ENCODE data around the gene PTPN14. TPM values are rescaled to one million over a fixed set of nuclear protein-coding genes. Genes with fewer than 3 reads are reported as not detected.

Gene PTPN14
- total RNA-seq, 1 experiment from 2014 or later = 37.5 TPM

- no peak overlapping the region for H3K4me3 ChIP-seq (replicated peaks in 1 of 2; ENCODE audit: low read depth in 1 of 2, low read length in 2 of 2)
- RAD21 ChIA-PET (ENCODE audit: low non-redundant PET in 1 of 2, low total read pairs in 2 of 2, uncharacterized antibody in 2 of 2, unreplicated experiment in 2 of 2) = interaction anchor here in 1 of 2 experiments (0.9 kb wide), 1 partner anchor 63 kb away, joined by 3 read pairs; no protein-coding TSS in a partner anchor
- H3K36me3 ChIP-seq (ENCODE audit: control insufficient read depth in 1 of 2, insufficient read depth in 2 of 2, low read length in 2 of 2) = no peaks in the 10 kb centered on the region
- H3K27ac ChIP-seq (ENCODE audit: low read depth, low read length) = no peak overlapping the region
- POLR2A ChIA-PET = no interaction called here
- peaks cover 30 to 39% of the 10 kb centered on the region in 2 experiments for H3K4me1 ChIP-seq (ENCODE audit: control insufficient read depth in 1 of 2, insufficient read depth in 2 of 2, low read length in 2 of 2)
- no peaks in the 10 kb centered on the region for H3K27me3 ChIP-seq (ENCODE audit: insufficient read depth, low read length)
- H3K9me3 ChIP-seq (ENCODE audit: control insufficient read depth in 1 of 2, insufficient read depth in 1 of 2, low read depth in 1 of 2, low read length in 2 of 2) = no peaks in the 10 kb centered on the region
- intact Hi-C loops (cut with micrococcal nuclease) = no loop called here
- H3K4me2 ChIP-seq (ENCODE audit: low read length) = peak overlapping the region; percentile 94; the same call in 1 of the 2 replicates
- no TSS peak for BruUV-seq (replicated peaks)
- ATAC-seq (no peak), DNase-seq (ENCODE audit: low read depth, low spot score) (no peak)
- CTCF ChIA-PET = interaction anchor here (1.0 kb wide), 1 partner anchor 217 kb away, joined by 5 read pairs; no protein-coding TSS in a partner anchor
- no peak overlapping the region for H2AFZ ChIP-seq (ENCODE audit: low read depth, low read length, poor library complexity, severe bottlenecking)
- peaks cover 74% of the 10 kb centered on the region for H3K79me2 ChIP-seq (ENCODE audit: insufficient read depth, low read length)
- peaks cover 4% of the 10 kb centered on the region; the same call in 1 of the 2 replicates for H4K20me1 ChIP-seq (ENCODE audit: insufficient read depth)
- H3K9me2 ChIP-seq (ENCODE audit: insufficient read depth) = no peaks in the 10 kb centered on the region
- no peak overlapping the region for H3K9ac ChIP-seq (ENCODE audit: low read length)
- TF ChIP-seq CTCF (IDR thresholded peaks at IDR 0.05 in 2 of 3, conservative IDR thresholded peaks at IDR 0.05 in 1 of 3; ENCODE audit: borderline replicate concordance in 1 of 3, insufficient read depth in 1 of 3, low read depth in 2 of 3, low read length in 2 of 3) (no peak), EZH2 (IDR thresholded peaks at IDR 0.05) (no peak), SP1 (IDR thresholded peaks at IDR 0.05; ENCODE audit: low read depth) (no peak), ELF1 (IDR thresholded peaks at IDR 0.05; ENCODE audit: borderline replicate concordance, low read depth) (no peak), SRF (IDR thresholded peaks at IDR 0.05; ENCODE audit: low read depth) (no peak), YY1 (IDR thresholded peaks at IDR 0.05; ENCODE audit: extremely low read depth, insufficient replicate concordance, low read depth, low read length) (no peak), ATF3 (IDR thresholded peaks at IDR 0.05) (no peak), ZFX (IDR thresholded peaks at IDR 0.05) (no peak)
These were observed 2.4 kb downstream of the PTPN14 start for GRCh38 chr1:214548988-214549387.

GRCh38 chr1:214548271-214548670 lies 3.1 kb downstream of the PTPN14 start:
- ATAC-seq (no peak), DNase-seq (ENCODE audit: low read depth, low spot score) (no peak)
- peaks cover 4% of the 10 kb centered on the region; the same call in 1 of the 2 replicates for H4K20me1 ChIP-seq (ENCODE audit: insufficient read depth)
- BruUV-seq (replicated peaks) = no TSS peak
- no peak overlapping the region for H3K4me3 ChIP-seq (replicated peaks in 1 of 2; ENCODE audit: low read depth in 1 of 2, low read length in 2 of 2)
- no peaks in the 10 kb centered on the region for H3K27me3 ChIP-seq (ENCODE audit: insufficient read depth, low read length)
- CTCF ChIA-PET = no interaction called here
- H3K79me2 ChIP-seq (ENCODE audit: insufficient read depth, low read length) = peaks cover 81% of the 10 kb centered on the region
- intact Hi-C loops (cut with micrococcal nuclease) = no loop called here
- H2AFZ ChIP-seq (ENCODE audit: low read depth, low read length, poor library complexity, severe bottlenecking) = no peak overlapping the region
- TF ChIP-seq ZNF274 (IDR thresholded peaks at IDR 0.05; ENCODE audit: low read depth, low read length) (no peak), CEBPB (IDR thresholded peaks at IDR 0.05; ENCODE audit: low read depth) (no peak), SRF (IDR thresholded peaks at IDR 0.05; ENCODE audit: low read depth) (no peak), FOSL1 (IDR thresholded peaks at IDR 0.05; ENCODE audit: low read depth) (no peak), JUND (IDR thresholded peaks at IDR 0.05) (no peak)
- RAD21 ChIA-PET (ENCODE audit: low non-redundant PET in 1 of 2, low total read pairs in 2 of 2, uncharacterized antibody in 2 of 2, unreplicated experiment in 2 of 2) = no interaction called here
- H3K36me3 ChIP-seq (ENCODE audit: control insufficient read depth in 1 of 2, insufficient read depth in 2 of 2, low read length in 2 of 2) = no peaks in the 10 kb centered on the region
- peaks cover 24 to 33% of the 10 kb centered on the region in 2 experiments for H3K4me1 ChIP-seq (ENCODE audit: control insufficient read depth in 1 of 2, insufficient read depth in 2 of 2, low read length in 2 of 2)
- H3K27ac ChIP-seq (ENCODE audit: low read depth, low read length) = no peak overlapping the region
- no peaks in the 10 kb centered on the region for H3K9me3 ChIP-seq (ENCODE audit: control insufficient read depth in 1 of 2, insufficient read depth in 1 of 2, low read depth in 1 of 2, low read length in 2 of 2)
- POLR2A ChIA-PET = no interaction called here
- H3K9ac ChIP-seq (ENCODE audit: low read length) = no peak overlapping the region
- H3K4me2 ChIP-seq (ENCODE audit: low read length) = no peak overlapping the region
- H3K9me2 ChIP-seq (ENCODE audit: insufficient read depth) = no peaks in the 10 kb centered on the region
